GM12878 (cell line): Measurements from ENCODE around the gene TET1. TPM values are rescaled to one million over a fixed set of nuclear protein-coding genes. Genes with fewer than 3 reads are reported as not detected.
A peak's percentile ranks its signal among the peaks of the same experiment; 100 is the strongest.

ENCODE experiments used
- ATAC-seq: fragments of 200-7000 bp; cut with Tn5 transposase; 3 replicates; pipeline ENCODE4 v1.9.1; 2020; ENCODE audit warnings: mild to moderate bottlenecking, moderate library complexity
- BruUV-seq: library from RNA; stranded (reverse); fragments of 400-500 nt; replicated peaks from 2 replicates; lab custom pipeline; 2021; lab: Mats Ljungman, UMichigan
- CTCF ChIA-PET: fragments of 300-600 bp; sonication (Branson Sonifier 250); formaldehyde crosslinking; extraction: SDS; loops from one replicate; lab custom pipeline; 2021; ENCODE audit warnings: inconsistent platforms; lab: Yijun Ruan, JAX
- POLR2A ChIA-PET: fragments of 350-600 bp; formaldehyde crosslinking; extraction: SDS; loops from one replicate; lab custom pipeline; 2021; ENCODE audit warnings: inconsistent platforms; lab: Charles Lee
- RAD21 ChIA-PET: fragments of 300-600 bp; sonication (Branson Sonifier 250); formaldehyde crosslinking; loops from one replicate; lab custom pipeline; 2023; ENCODE audit warnings: antibody characterized with exemption; ENCODE audit not compliant: unreplicated experiment; lab: Charles Lee
- SMC1A ChIA-PET: fragments of 300-600 bp; sonication (Branson Sonifier 250); formaldehyde crosslinking; loops from one replicate; lab custom pipeline; 2023; ENCODE audit not compliant: unreplicated experiment, uncharacterized antibody; lab: Charles Lee
- DNase-seq: peaks from one replicate; pipeline ENCODE4 v3.0.0-alpha.2; 2011; ENCODE audit warnings: low read depth, low spot score
- FAIRE-seq: peaks from 3 replicates; lab custom pipeline; 2011; peaks lifted over from hg19 to GRCh38; lab: Jason Lieb, UNC
- H2AFZ ChIP-seq: 2 replicates; pipeline ENCODE4 v1.6.0; 2011; ENCODE audit warnings: low read depth, low read length, control low read depth; ENCODE audit not compliant: control insufficient read depth
- H3K27ac ChIP-seq: 2 replicates; pipeline ENCODE4 v1.5.1; 2011; ENCODE audit warnings: control low read depth; ENCODE audit not compliant: control insufficient read depth, insufficient read depth
- H3K27me3 ChIP-seq, 2 experiments: replicated peaks in 1 of 2; 2 replicates each; pipeline versions ENCODE4 v1.6.0 to v1.6.1; 2011; ENCODE audit warnings: low read length in 1 of 2; ENCODE audit not compliant: control insufficient read depth in 2 of 2, insufficient read depth in 2 of 2
- H3K36me3 ChIP-seq, 2 experiments: 2 replicates each; pipeline ENCODE4 v1.5.1; 2011; ENCODE audit warnings: low read length in 1 of 2; ENCODE audit not compliant: control insufficient read depth in 2 of 2, insufficient read depth in 2 of 2
- H3K4me1 ChIP-seq: 2 replicates; pipeline ENCODE4 v1.6.1; 2011; ENCODE audit warnings: mild to moderate bottlenecking, low read length, moderate library complexity, mixed read lengths; ENCODE audit not compliant: control insufficient read depth, insufficient read depth
- H3K4me2 ChIP-seq: 2 replicates; pipeline ENCODE4 v1.6.0; 2011; ENCODE audit warnings: control low read depth; ENCODE audit not compliant: control insufficient read depth, insufficient read depth
- H3K4me3 ChIP-seq: fragments of 200-600 bp; sonication (generic); 2 replicates; pipeline ENCODE4 v1.5.1; 2016
- H3K79me2 ChIP-seq: 2 replicates; pipeline ENCODE4 v1.6.0; 2011; ENCODE audit warnings: low read length; ENCODE audit not compliant: control insufficient read depth, insufficient read depth
- H3K9ac ChIP-seq: 2 replicates; pipeline ENCODE4 v1.8.0; 2011; ENCODE audit warnings: low read length, control low read depth, mixed read lengths; ENCODE audit not compliant: control insufficient read depth, insufficient read depth
- H3K9me3 ChIP-seq: replicated peaks from 3 replicates; pipeline ENCODE4 v1.5.1; 2011; ENCODE audit warnings: mild to moderate bottlenecking, low read length; ENCODE audit not compliant: control insufficient read depth, insufficient read depth
- H4K20me1 ChIP-seq: 2 replicates; pipeline ENCODE4 v1.6.0; 2011; ENCODE audit not compliant: control insufficient read depth, insufficient read depth
- BRCA1 ChIP-seq: IDR thresholded peaks from 2 replicates; pipeline ENCODE4 v1.6.1; 2011; ENCODE audit warnings: low read depth, low read length, improper control_type of control experiment
- CBFB ChIP-seq: IDR thresholded peaks from 2 replicates; pipeline ENCODE4 v1.6.1; 2016; ENCODE audit warnings: antibody characterized with exemption, low read depth
- CEBPB ChIP-seq, 2 experiments: fragments of 150-350 bp in 1 of 2; IDR thresholded peaks; 2 replicates each; pipeline ENCODE4 v1.6.1; 2012 to 2014; ENCODE audit warnings: low read depth in 2 of 2, low read length in 2 of 2, borderline replicate concordance in 1 of 2, inconsistent platforms in 1 of 2
- EED ChIP-seq: sonication (generic); IDR thresholded peaks from 2 replicates; pipeline ENCODE4 v1.6.1; 2016; ENCODE audit warnings: antibody characterized with exemption, low read depth
- FOXM1 ChIP-seq: IDR thresholded peaks from 2 replicates; pipeline ENCODE4 v1.6.1; 2012; ENCODE audit warnings: low read depth, mild to moderate bottlenecking, inconsistent platforms, low read length, moderate library complexity
- GATAD2B ChIP-seq: fragments of 450-650 bp; conservative IDR thresholded peaks from 2 replicates; pipeline ENCODE4 v1.6.1; 2017; ENCODE audit warnings: low read depth, mild to moderate bottlenecking, moderate library complexity
- HCFC1 ChIP-seq: fragments of 150-350 bp; IDR thresholded peaks from 2 replicates; pipeline ENCODE4 v1.6.1; 2014; ENCODE audit warnings: low read length
- IKZF1 ChIP-seq: fragments of 450-650 bp; conservative IDR thresholded peaks from 2 replicates; pipeline ENCODE4 v1.6.1; 2017; ENCODE audit warnings: antibody characterized with exemption, mild to moderate bottlenecking
- IRF3 ChIP-seq: fragments of 450-650 bp; IDR thresholded peaks from 2 replicates; pipeline ENCODE4 v1.6.1; 2014; ENCODE audit warnings: mild to moderate bottlenecking
- LARP7 ChIP-seq: fragments of 450-650 bp; IDR thresholded peaks from 2 replicates; pipeline ENCODE4 v1.6.1; 2017; ENCODE audit warnings: mild to moderate bottlenecking
- MEF2A ChIP-seq: IDR thresholded peaks from 2 replicates; pipeline ENCODE4 v1.6.1; 2011; ENCODE audit warnings: low read depth, mild to moderate bottlenecking, low read length, moderate library complexity; ENCODE audit not compliant: insufficient read depth
- MXI1 ChIP-seq: fragments of 150-350 bp; IDR thresholded peaks from 2 replicates; pipeline ENCODE4 v1.6.1; 2011; ENCODE audit warnings: low read depth, mild to moderate bottlenecking, inconsistent platforms, low read length, improper control_type of control experiment
- PML ChIP-seq: IDR thresholded peaks from 2 replicates; pipeline ENCODE4 v1.6.1; 2012; ENCODE audit warnings: low read length, inconsistent platforms
- POLR2A ChIP-seq: IDR thresholded peaks from 2 replicates; pipeline ENCODE4 v1.6.1; 2011; ENCODE audit warnings: low read depth, mild to moderate bottlenecking, low read length
- POLR2AphosphoS5 ChIP-seq: IDR thresholded peaks from 2 replicates; pipeline ENCODE4 v1.6.1; 2011; ENCODE audit warnings: mild to moderate bottlenecking, low read length, inconsistent platforms
- RFX5 ChIP-seq: IDR thresholded peaks from 2 replicates; pipeline ENCODE4 v1.6.1; 2011; ENCODE audit warnings: low read depth, low read length, improper control_type of control experiment
- RUNX3 ChIP-seq: IDR thresholded peaks from 2 replicates; pipeline ENCODE4 v1.6.1; 2012; ENCODE audit warnings: low read length, inconsistent platforms
- SMARCA5 ChIP-seq: fragments of 450-650 bp; IDR thresholded peaks from 2 replicates; pipeline ENCODE4 v1.6.1; 2017; ENCODE audit warnings: mild to moderate bottlenecking
- SP1 ChIP-seq: IDR thresholded peaks from one replicate; pipeline ENCODE4 v1.6.1; 2011; ENCODE audit warnings: low read depth, low read length
- SREBF2 ChIP-seq: IDR thresholded peaks from 2 replicates; pipeline ENCODE4 v1.6.1; 2012; ENCODE audit warnings: mild to moderate bottlenecking, low read length
- STAT1 ChIP-seq: fragments of 450-650 bp; conservative IDR thresholded peaks from 2 replicates; pipeline ENCODE4 v1.6.1; 2014; ENCODE audit warnings: antibody characterized with exemption, mild to moderate bottlenecking
- TAF1 ChIP-seq: IDR thresholded peaks from 2 replicates; pipeline ENCODE4 v1.6.1; 2011; ENCODE audit warnings: mild to moderate bottlenecking, low read depth, low read length, borderline replicate concordance
- USF2 ChIP-seq: IDR thresholded peaks from 2 replicates; pipeline ENCODE4 v1.6.1; 2011; ENCODE audit warnings: low read depth, low read length, improper control_type of control experiment, borderline replicate concordance
- ZBED1 ChIP-seq: IDR thresholded peaks from 2 replicates; pipeline ENCODE4 v1.6.1; 2016; ENCODE audit warnings: borderline replicate concordance
- ZSCAN29 ChIP-seq: fragments of 450-650 bp; IDR thresholded peaks from 2 replicates; pipeline ENCODE4 v1.6.1; 2017; ENCODE audit warnings: mild to moderate bottlenecking, moderate library complexity
- WGBS: methylation state at CpG from one replicate; pipeline ENCODE4 v1.1.6; 2016; ENCODE audit warnings: low lambda C conversion rate; ENCODE audit not compliant: insufficient replicate concordance, insufficient coverage; ENCODE audit errors: missing lambda C conversion rate; 5-methylcytosine and 5-hydroxymethylcytosine counted together
- in situ Hi-C: fragments of 300-500 bp; cut with MboI; formaldehyde crosslinking; loops from 9 replicates; pipeline ENCODE4 v1.14.3; 2018; ENCODE audit warnings: mixed read lengths
- intact Hi-C: fragments of 100-400 bp; cut with micrococcal nuclease; formaldehyde crosslinking; loops from one replicate; pipeline ENCODE4 v1.14.2; 2022; ENCODE audit not compliant: unreplicated experiment
- polyA plus RNA-seq, 11 experiments: library from polyadenylated mRNA; depleted of rRNA in 4 of 11; unstranded in 6 of 11; stranded (reverse) in 5 of 11; fragments of >200 nt; fragmentation: Nextera tagmentation in 4 of 11; fragmentation: Illumina TruSeq in 1 of 11; extraction: Ambion mirVana in 4 of 11; extraction: Trizol in 1 of 11; gene quantifications; 1 replicate in 1 of 11; 2 replicates in 10 of 11; pipeline versions ENCODE4 v1.2.1 to v1.2.3, GENCODE V29; 2011 to 2016; ENCODE audit warnings: inconsistent platforms in 2 of 11, missing spikeins in 2 of 11, low read depth in 1 of 11
- total RNA-seq, 4 experiments: library from RNA; depleted of rRNA in 3 of 4; stranded (reverse); fragments of >200 nt in 3 of 4; fragmentation: Illumina TruSeq in 1 of 4; extraction: Trizol in 1 of 4; gene quantifications; 2 replicates each; pipeline versions ENCODE4 v1.2.1 to v1.2.3, GENCODE V29; 2013 to 2021
- TF ChIP-seq, protein P1 (sequence below): IDR thresholded peaks from 2 replicates; pipeline ENCODE4 v1.6.1; 2012; ENCODE audit warnings: low read depth, low read length, improper control_type of control experiment

TET1 gene
- total and polyA plus RNA-seq, 10 of the 15 experiments (the other 5 are each of a cell fraction or from before 2014, with no cell fraction given): 0.22 to 1.4 (median 0.60) TPM

DNA sequence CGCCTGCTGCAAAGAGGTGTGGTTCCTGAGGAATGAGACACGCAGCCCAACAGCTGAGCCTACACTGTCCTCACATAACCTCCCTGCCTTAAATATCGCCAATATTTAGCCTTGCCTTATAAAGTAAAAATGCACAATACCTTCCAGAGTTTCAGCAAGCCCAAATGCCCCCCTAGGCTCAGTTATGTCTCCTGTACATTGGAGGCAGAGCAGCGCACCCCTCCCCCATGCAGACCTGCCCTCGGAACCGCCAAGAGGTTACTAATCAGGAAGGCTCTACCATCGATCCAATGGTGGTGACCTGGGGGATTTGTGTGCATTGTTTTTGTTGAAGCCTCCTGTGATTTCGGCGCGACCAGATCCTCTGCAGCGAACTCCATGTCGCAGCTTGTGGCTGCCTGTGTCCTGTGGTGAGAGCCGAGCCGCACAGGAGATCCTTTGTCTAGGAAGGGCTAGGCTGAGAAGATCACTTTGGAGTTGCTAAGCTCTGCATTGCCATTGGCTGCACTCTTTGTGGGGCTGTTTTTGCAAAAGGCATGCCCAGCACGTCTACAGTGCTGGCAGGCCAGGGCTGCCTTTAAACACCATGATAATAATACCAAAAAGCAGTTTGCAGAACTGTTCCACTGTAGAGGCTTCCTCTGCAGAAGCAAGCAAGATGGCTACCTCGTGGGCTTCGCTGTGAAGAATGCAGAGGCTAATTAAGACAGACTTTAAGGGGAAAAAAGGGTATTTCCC is 40.1 kb downstream of the TET1 start:
- no peaks in the 10 kb centered on the region for H3K36me3 ChIP-seq
- DNase-seq (peak; percentile 48), FAIRE-seq (peak; percentile 95), ATAC-seq (peak; percentile 92)
- CTCF ChIA-PET: interaction anchor here (0.7 to 1.0 kb wide), 2 partner anchors 50 to 73 kb away, joined by 3 read pairs; no protein-coding TSS in a partner anchor
- H3K79me2 ChIP-seq: no peaks in the 10 kb centered on the region
- H3K9me3 ChIP-seq: no peaks in the 10 kb centered on the region
- in situ Hi-C loops (no loop called here), intact Hi-C loops (loop anchor here (1.0 kb wide), 1 partner anchor 40 kb away; the partner anchor contains the start of gene TET1)
- no TSS peak for BruUV-seq
- POLR2A ChIA-PET: interaction anchor here (1.1 kb wide), 1 partner anchor 97 kb away, joined by 3 read pairs; no protein-coding TSS in a partner anchor
- 10% methylated on average over 17 of the region's 17 CpGs for WGBS
- peak overlapping the region; percentile 98 for H2AFZ ChIP-seq
- no peaks in the 10 kb centered on the region for H3K27me3 ChIP-seq
- no peaks in the 10 kb centered on the region for H4K20me1 ChIP-seq
- peak overlapping the region; percentile 100 for H3K4me2 ChIP-seq
- peaks cover 8% of the 10 kb centered on the region for H3K4me1 ChIP-seq
- peak overlapping the region; percentile 67 for H3K27ac ChIP-seq
- H3K9ac ChIP-seq: peak overlapping the region; percentile 73
- RAD21 ChIA-PET: no interaction called here
- SMC1A ChIA-PET: interaction anchor here (0.9 to 1.9 kb wide), 6 partner anchors 9 to 42 kb away, joined by 3 to 5 read pairs (median 3); no protein-coding TSS in a partner anchor
- H3K4me3 ChIP-seq: peak overlapping the region; percentile 70
- TF ChIP-seq BRCA1 (no peak), RFX5 (peak; percentile 35; the same call in 1 of the 2 replicates), LARP7 (no peak; the same call in 1 of the 2 replicates), EED (peak; percentile 61; the same call in 1 of the 2 replicates), PML (peak; percentile 40; the same call in 1 of the 2 replicates), SMARCA5 (no peak), SREBF2 (no peak), RUNX3 (peak; percentile 88), GATAD2B (no peak), USF2 (no peak; the same call in 1 of the 2 replicates), FOXM1 (no peak), ZSCAN29 (no peak), CEBPB (IDR thresholded peaks at IDR 0.05; ENCODE audit: borderline replicate concordance in 1 of 2, low read depth in 2 of 2, low read length in 2 of 2) (no peak), MEF2A (0 out of 2 replicates have a peak, but pooled peaks have one; percentile 24), HCFC1 (no peak), POLR2AphosphoS5 (peak; percentile 76), IKZF1 (peak; percentile 23; the same call in 1 of the 2 replicates), STAT1 (0 out of 2 replicates have a peak, but pooled peaks have one; percentile 27), IRF3 (no peak), ZBED1 (no peak), CBFB (peak; percentile 87), TAF1 (peak; percentile 74; the same call in 1 of the 2 replicates), POLR2A (peak; percentile 73), MXI1 (no peak), SP1 (peak; percentile 90)
- TF ChIP-seq, protein P1, sequence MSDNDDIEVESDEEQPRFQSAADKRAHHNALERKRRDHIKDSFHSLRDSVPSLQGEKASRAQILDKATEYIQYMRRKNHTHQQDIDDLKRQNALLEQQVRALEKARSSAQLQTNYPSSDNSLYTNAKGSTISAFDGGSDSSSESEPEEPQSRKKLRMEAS: no peak
